H9 (cell line): Measurements from ENCODE around the gene ITCH. TPM values are rescaled to one million over a fixed set of nuclear protein-coding genes. Genes with fewer than 3 reads are reported as not detected.

ENCODE experiments used
- DNase-seq: peaks from one replicate; pipeline ENCODE4 v3.0.0-alpha.2; 2017
- H2AFZ ChIP-seq: one replicate; pipeline ENCODE4 v1.6.1; 2013; ENCODE audit warnings: mild to moderate bottlenecking, low read length, control low read depth, moderate library complexity
- H2AK5ac ChIP-seq: 2 replicates; pipeline ENCODE4 v1.6.1; 2013; ENCODE audit warnings: low read length, control low read depth, mixed read lengths; ENCODE audit not compliant: insufficient read length
- H2BK120ac ChIP-seq: one replicate; pipeline ENCODE4 v1.6.1; 2013; ENCODE audit warnings: low read depth, mild to moderate bottlenecking, low read length, control low read depth, inconsistent platforms; ENCODE audit not compliant: poor library complexity, severe bottlenecking
- H2BK12ac ChIP-seq: 2 replicates; pipeline ENCODE4 v1.6.1; 2013; ENCODE audit warnings: low read length, control low read depth, mixed read lengths, low read depth; ENCODE audit not compliant: insufficient read length
- H2BK15ac ChIP-seq: 2 replicates; pipeline ENCODE4 v1.6.1; 2013; ENCODE audit warnings: low read depth, low read length, control low read depth
- H2BK20ac ChIP-seq: one replicate; pipeline ENCODE4 v1.6.1; 2013; ENCODE audit warnings: low read depth, mild to moderate bottlenecking, low read length, control low read depth, inconsistent platforms; ENCODE audit not compliant: poor library complexity, severe bottlenecking
- H2BK5ac ChIP-seq: 2 replicates; pipeline ENCODE4 v1.6.1; 2013; ENCODE audit warnings: low read length, control low read depth, mixed read lengths; ENCODE audit not compliant: insufficient read length
- H3K14ac ChIP-seq: 2 replicates; pipeline ENCODE4 v1.6.1; 2013; ENCODE audit warnings: low read length, control low read depth; ENCODE audit not compliant: insufficient read depth
- H3K18ac ChIP-seq: 2 replicates; pipeline ENCODE4 v1.6.1; 2013; ENCODE audit warnings: low read depth, mild to moderate bottlenecking, mixed read lengths, low read length, control low read depth; ENCODE audit not compliant: insufficient read length
- H3K23ac ChIP-seq: 2 replicates; pipeline ENCODE4 v1.6.1; 2013; ENCODE audit warnings: low read length, control low read depth, mixed read lengths, low read depth; ENCODE audit not compliant: insufficient read length
- H3K23me2 ChIP-seq: 2 replicates; pipeline ENCODE4 v1.6.1; 2013; ENCODE audit warnings: low read depth, mild to moderate bottlenecking, mixed read lengths, low read length, control low read depth; ENCODE audit not compliant: insufficient read length, poor library complexity, severe bottlenecking
- H3K27ac ChIP-seq: 2 replicates; pipeline ENCODE4 v1.5.1; 2013; ENCODE audit warnings: low read length, control low read depth, mixed read lengths, low read depth; ENCODE audit not compliant: insufficient read length
- H3K27me3 ChIP-seq: 2 replicates; pipeline ENCODE4 v1.6.1; 2013; ENCODE audit warnings: low read length, control low read depth, inconsistent platforms; ENCODE audit not compliant: insufficient read depth
- H3K4ac ChIP-seq: 2 replicates; pipeline ENCODE4 v1.6.1; 2013; ENCODE audit warnings: low read depth, mild to moderate bottlenecking, control low read depth, inconsistent platforms, low read length, moderate library complexity
- H3K4me1 ChIP-seq: 2 replicates; pipeline ENCODE4 v1.6.1; 2013; ENCODE audit warnings: low read length, control low read depth, inconsistent platforms; ENCODE audit not compliant: insufficient read depth
- H3K4me2 ChIP-seq: 2 replicates; pipeline ENCODE4 v1.6.1; 2013; ENCODE audit warnings: low read length, control low read depth, mixed read lengths; ENCODE audit not compliant: insufficient read length, insufficient read depth
- H3K56ac ChIP-seq: 2 replicates; pipeline ENCODE4 v1.6.1; 2013; ENCODE audit warnings: low read depth, mild to moderate bottlenecking, mixed read lengths, low read length, control low read depth; ENCODE audit not compliant: insufficient read length
- H3K79me1 ChIP-seq: 2 replicates; pipeline ENCODE4 v1.6.1; 2013; ENCODE audit warnings: low read depth, mild to moderate bottlenecking, moderate library complexity, low read length, control low read depth, inconsistent platforms; ENCODE audit not compliant: insufficient read depth, poor library complexity, severe bottlenecking
- H3K79me2 ChIP-seq: 2 replicates; pipeline ENCODE4 v1.6.1; 2013; ENCODE audit warnings: low read length, control low read depth, inconsistent platforms; ENCODE audit not compliant: insufficient read depth
- H3K9ac ChIP-seq: 2 replicates; pipeline ENCODE4 v1.6.1; 2013; ENCODE audit warnings: low read length, control low read depth, mixed read lengths; ENCODE audit not compliant: insufficient read length; ENCODE audit errors: extremely low read depth
- H3K9me3 ChIP-seq: one replicate; pipeline ENCODE4 v1.6.1; 2013; ENCODE audit warnings: low read depth, low read length, inconsistent platforms; ENCODE audit not compliant: control insufficient read depth
- H3T11ph ChIP-seq: one replicate; pipeline ENCODE4 v1.6.1; 2013; ENCODE audit warnings: mild to moderate bottlenecking, low read length, control low read depth, inconsistent platforms
- H4K20me1 ChIP-seq: one replicate; pipeline ENCODE4 v1.6.1; 2013; ENCODE audit not compliant: control insufficient read depth, insufficient read length, insufficient read depth
- H4K5ac ChIP-seq: 2 replicates; pipeline ENCODE4 v1.6.1; 2013; ENCODE audit warnings: low read depth, mild to moderate bottlenecking, mixed read lengths, low read length, control low read depth; ENCODE audit not compliant: insufficient read length
- H4K8ac ChIP-seq: replicated peaks from 2 replicates; pipeline ENCODE4 v1.6.1; 2013; ENCODE audit warnings: low read length, control low read depth, mixed read lengths, low read depth; ENCODE audit not compliant: insufficient read length
- H4K91ac ChIP-seq: 2 replicates; pipeline ENCODE4 v1.6.1; 2013; ENCODE audit warnings: low read depth, mild to moderate bottlenecking, moderate library complexity, mixed read lengths, low read length, control low read depth; ENCODE audit not compliant: insufficient read length
- H3K27ac Mint-ChIP-seq, 3 experiments: 2 replicates in 2 of 3; 3 replicates in 1 of 3; pipeline ENCODE4 v1.8.0; 2020 to 2021; ENCODE audit warnings: mixed read lengths in 3 of 3, mild to moderate bottlenecking in 1 of 3, moderate library complexity in 1 of 3
- H3K27me3 Mint-ChIP-seq: 2 replicates; pipeline ENCODE4 v1.8.0; 2021; ENCODE audit warnings: low read depth, mild to moderate bottlenecking, moderate library complexity, mixed read lengths
- H3K36me3 Mint-ChIP-seq, 3 experiments: 2 replicates in 2 of 3; 3 replicates in 1 of 3; pipeline ENCODE4 v1.8.0; 2020 to 2021; ENCODE audit warnings: low read depth in 3 of 3, mixed read lengths in 3 of 3; ENCODE audit not compliant: insufficient read depth in 1 of 3
- H3K4me1 Mint-ChIP-seq, 2 experiments: 2 replicates each; pipeline ENCODE4 v1.8.0; 2020; ENCODE audit warnings: mixed read lengths in 2 of 2
- H3K4me3 Mint-ChIP-seq, 2 experiments: 2 replicates in 1 of 2; 3 replicates in 1 of 2; pipeline ENCODE4 v1.8.0; 2020 to 2021; ENCODE audit warnings: mild to moderate bottlenecking in 2 of 2, mixed read lengths in 2 of 2, moderate library complexity in 1 of 2
- H3K9me3 Mint-ChIP-seq, 2 experiments: 2 replicates in 1 of 2; 3 replicates in 1 of 2; pipeline ENCODE4 v1.8.0; 2020; ENCODE audit warnings: mild to moderate bottlenecking in 2 of 2, mixed read lengths in 2 of 2, moderate library complexity in 1 of 2
- WGBS: extraction: QIAGEN DNeasy Blood & Tissue Kit; methylation state at CpG from one replicate; pipeline ENCODE4 v1.1.7; 2013; ENCODE audit warnings: missing lambda C conversion rate, low lambda C conversion rate, mixed read lengths; ENCODE audit not compliant: insufficient read length; ENCODE audit errors: extremely low coverage; 5-methylcytosine and 5-hydroxymethylcytosine counted together
- total RNA-seq: library from RNA; stranded (reverse); gene quantifications from 2 replicates; pipeline ENCODE4 v1.2.1, GENCODE V29; 2021
- TF ChIP-seq, protein P1 (sequence below): fragments of 200-600 bp; sonication (generic); conservative IDR thresholded peaks from 3 replicates; pipeline ENCODE4 v1.8.0; 2021; ENCODE audit warnings: antibody characterized with exemption, mild to moderate bottlenecking

Gene ITCH
- total RNA-seq, 1 experiment from 2014 or later, result 55.9 TPM

DNA sequence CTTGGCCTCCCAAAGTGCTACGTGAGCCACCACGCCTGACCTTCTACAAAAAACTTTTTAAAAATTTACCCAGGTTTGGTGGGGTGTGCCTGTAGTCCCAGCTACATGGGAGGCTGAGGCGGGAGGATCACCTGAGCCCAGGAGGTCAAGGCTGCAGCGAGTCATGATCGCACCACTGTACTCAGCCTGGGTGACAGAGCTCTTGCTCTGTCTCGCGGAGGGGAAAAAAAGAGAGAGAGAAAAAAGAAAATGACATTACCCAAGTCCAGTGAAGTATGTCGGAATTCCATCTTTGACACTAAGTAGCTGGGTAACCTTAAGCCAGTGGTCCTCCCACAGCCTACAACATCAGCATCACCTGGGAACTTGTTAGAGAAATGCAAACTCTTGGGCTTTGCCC is 176.7 kb downstream of the ITCH start:
- Histone ChIP-seq H4K8ac (no peak overlapping the region), H4K5ac (no peak overlapping the region), H2BK20ac (no peak overlapping the region), H3K23me2 (peaks cover 3% of the 10 kb centered on the region), H3K79me1 (no peaks in the 10 kb centered on the region), H4K20me1 (no peaks in the 10 kb centered on the region), H3K4ac (no peak overlapping the region), H3K18ac (no peak overlapping the region), H3K79me2 (no peaks in the 10 kb centered on the region), H2BK120ac (no peak overlapping the region), H3K9ac (no peak overlapping the region), H3T11ph (no peak overlapping the region), H3K23ac (no peak overlapping the region), H3K27ac (no peak overlapping the region), H3K4me1 (no peaks in the 10 kb centered on the region), H3K9me3 (no peaks in the 10 kb centered on the region), H2BK5ac (no peak overlapping the region), H2AFZ (no peak overlapping the region), H3K4me2 (no peak overlapping the region), H2BK12ac (no peak overlapping the region), H3K14ac (no peak overlapping the region), H3K56ac (no peak overlapping the region), H3K27me3 (no peaks in the 10 kb centered on the region; the same call in 1 of the 2 replicates), H2AK5ac (no peak overlapping the region), H2BK15ac (no peak overlapping the region), H4K91ac (no peak overlapping the region)
- Mint-ChIP-seq H3K9me3 (no peaks in the 10 kb centered on the region), H3K27me3 (peaks cover 3% of the 10 kb centered on the region), H3K27ac (no peak overlapping the region), H3K4me3 (no peak overlapping the region), H3K4me1 (peaks cover 11% of the 10 kb centered on the region in 2 experiments), H3K36me3 (peaks cover 30 to 64% (median 42%) of the 10 kb centered on the region in 3 experiments; a peak in 6 of 7 replicates)
- WGBS, result no CpG with 5 or more reads among the region's 8 CpGs
- TF ChIP-seq, protein P1, sequence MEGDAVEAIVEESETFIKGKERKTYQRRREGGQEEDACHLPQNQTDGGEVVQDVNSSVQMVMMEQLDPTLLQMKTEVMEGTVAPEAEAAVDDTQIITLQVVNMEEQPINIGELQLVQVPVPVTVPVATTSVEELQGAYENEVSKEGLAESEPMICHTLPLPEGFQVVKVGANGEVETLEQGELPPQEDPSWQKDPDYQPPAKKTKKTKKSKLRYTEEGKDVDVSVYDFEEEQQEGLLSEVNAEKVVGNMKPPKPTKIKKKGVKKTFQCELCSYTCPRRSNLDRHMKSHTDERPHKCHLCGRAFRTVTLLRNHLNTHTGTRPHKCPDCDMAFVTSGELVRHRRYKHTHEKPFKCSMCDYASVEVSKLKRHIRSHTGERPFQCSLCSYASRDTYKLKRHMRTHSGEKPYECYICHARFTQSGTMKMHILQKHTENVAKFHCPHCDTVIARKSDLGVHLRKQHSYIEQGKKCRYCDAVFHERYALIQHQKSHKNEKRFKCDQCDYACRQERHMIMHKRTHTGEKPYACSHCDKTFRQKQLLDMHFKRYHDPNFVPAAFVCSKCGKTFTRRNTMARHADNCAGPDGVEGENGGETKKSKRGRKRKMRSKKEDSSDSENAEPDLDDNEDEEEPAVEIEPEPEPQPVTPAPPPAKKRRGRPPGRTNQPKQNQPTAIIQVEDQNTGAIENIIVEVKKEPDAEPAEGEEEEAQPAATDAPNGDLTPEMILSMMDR, result no peak
- DNase-seq, result no peak
